Caco-2 (cell line): ENCODE measurements around the gene TMEM45B. TPM values are rescaled to one million over a fixed set of nuclear protein-coding genes. Genes with fewer than 3 reads are reported as not detected.
A peak's percentile ranks its signal among the peaks of the same experiment; 100 is the strongest.
"Not testable (repeated sequence)": the region's sequence is repeated elsewhere in the genome, so short reads cannot be mapped to it uniquely, and the experiment has no call there.

Experiments
- BruUV-seq: library from RNA; stranded (reverse); fragments of 400-500 nt; replicated peaks from 2 replicates; lab custom pipeline; 2021; lab: Mats Ljungman, UMichigan
- CTCF ChIA-PET: fragments of 300-600 bp; sonication (Branson Sonifier 250); formaldehyde crosslinking; loops from one replicate; lab custom pipeline; 2022; ENCODE audit warnings: antibody characterized with exemption; lab: Charles Lee
- POLR2A ChIA-PET: fragments of 300-600 bp; sonication (Branson Sonifier 250); formaldehyde crosslinking; loops from one replicate; lab custom pipeline; 2022; ENCODE audit warnings: antibody characterized with exemption; lab: Charles Lee
- DNase-seq, 2 experiments: peaks; one replicate each; pipeline versions ENCODE4 v3.0.0 to v3.0.0-alpha.2; 2020 to 2022
- H3K27me3 ChIP-seq: replicated peaks from 2 replicates; pipeline ENCODE4 v1.6.0; 2011; ENCODE audit warnings: low read length; ENCODE audit not compliant: control insufficient read depth, insufficient read depth
- H3K36me3 ChIP-seq: 2 replicates; pipeline ENCODE4 v1.5.1; 2011; ENCODE audit warnings: low read length; ENCODE audit not compliant: control insufficient read depth, insufficient read depth
- H3K4me1 ChIP-seq: fragments of 250-450 bp; sonication (Bioruptor Pico); 2 replicates; pipeline ENCODE4 v1.5.1; 2020; ENCODE audit warnings: mild to moderate bottlenecking
- H3K4me3 ChIP-seq: 2 replicates; pipeline ENCODE4 v1.5.1; 2011; ENCODE audit warnings: low read depth, mild to moderate bottlenecking, control low read depth, low read length
- H3K9me3 ChIP-seq: fragments of 250-450 bp; sonication (Bioruptor Pico); 2 replicates; pipeline ENCODE4 v1.5.1; 2020; ENCODE audit warnings: mild to moderate bottlenecking, moderate library complexity
- H3K27ac Mint-ChIP-seq: one replicate; pipeline ENCODE4 v1.8.0; 2022; ENCODE audit warnings: mixed read lengths; ENCODE audit not compliant: unreplicated experiment
- H3K27me3 Mint-ChIP-seq: one replicate; pipeline ENCODE4 v1.8.0; 2022; ENCODE audit warnings: mixed read lengths; ENCODE audit not compliant: insufficient read depth, unreplicated experiment
- H3K36me3 Mint-ChIP-seq: one replicate; pipeline ENCODE4 v1.8.0; 2022; ENCODE audit warnings: mild to moderate bottlenecking, mixed read lengths; ENCODE audit not compliant: insufficient read depth, unreplicated experiment
- H3K4me1 Mint-ChIP-seq: one replicate; pipeline ENCODE4 v1.8.0; 2022; ENCODE audit warnings: low read depth, mixed read lengths; ENCODE audit not compliant: unreplicated experiment
- H3K4me3 Mint-ChIP-seq: one replicate; pipeline ENCODE4 v1.8.0; 2022; ENCODE audit warnings: mild to moderate bottlenecking, moderate library complexity, mixed read lengths; ENCODE audit not compliant: unreplicated experiment
- H3K9me3 Mint-ChIP-seq: one replicate; pipeline ENCODE4 v1.8.0; 2022; ENCODE audit warnings: mixed read lengths; ENCODE audit not compliant: unreplicated experiment
- intact Hi-C: fragments of 100-400 bp; cut with micrococcal nuclease; formaldehyde crosslinking; loops from one replicate; pipeline ENCODE4 v1.10.0; 2022; ENCODE audit not compliant: unreplicated experiment
- total RNA-seq: library from RNA; stranded (reverse); gene quantifications from 2 replicates; pipeline ENCODE4 v1.2.3, GENCODE V29; 2022
- TF ChIP-seq, protein P1 (sequence below), 2 experiments: fragments of 200-600 bp in 1 of 2; IDR thresholded peaks; 1 replicate in 1 of 2; 2 replicates in 1 of 2; pipeline versions ENCODE4 v1.5.1 to v1.8.0; 2011 to 2022; ENCODE audit warnings: antibody characterized with exemption in 1 of 2, control low read depth in 1 of 2, inconsistent platforms in 1 of 2, low read depth in 1 of 2, low read length in 1 of 2, mild to moderate bottlenecking in 1 of 2, moderate library complexity in 1 of 2; ENCODE audit not compliant: insufficient read depth in 1 of 2, severe bottlenecking in 1 of 2, unreplicated experiment in 1 of 2

The TMEM45B gene
- total RNA-seq, 1 experiment from 2014 or later: 60.0 TPM

- peaks cover 4% of the 10 kb centered on the region for H3K9me3 ChIP-seq
- H3K9me3 Mint-ChIP-seq: peaks cover 8% of the 10 kb centered on the region
- no peak for DNase-seq
- H3K36me3 Mint-ChIP-seq: peaks cover 6% of the 10 kb centered on the region
- no peak overlapping the region for H3K4me3 ChIP-seq
- H3K27ac Mint-ChIP-seq: no peak overlapping the region
- H3K4me3 Mint-ChIP-seq: no peak overlapping the region
- H3K4me1 Mint-ChIP-seq: peaks cover 17% of the 10 kb centered on the region
- H3K36me3 ChIP-seq: peaks cover 2% of the 10 kb centered on the region; the same call in 1 of the 2 replicates
- CTCF ChIA-PET: no interaction called here
- no peaks in the 10 kb centered on the region for H3K27me3 Mint-ChIP-seq
- no peaks in the 10 kb centered on the region for H3K27me3 ChIP-seq
- no TSS peak for BruUV-seq
- POLR2A ChIA-PET: no interaction called here
- TF ChIP-seq, protein P1, sequence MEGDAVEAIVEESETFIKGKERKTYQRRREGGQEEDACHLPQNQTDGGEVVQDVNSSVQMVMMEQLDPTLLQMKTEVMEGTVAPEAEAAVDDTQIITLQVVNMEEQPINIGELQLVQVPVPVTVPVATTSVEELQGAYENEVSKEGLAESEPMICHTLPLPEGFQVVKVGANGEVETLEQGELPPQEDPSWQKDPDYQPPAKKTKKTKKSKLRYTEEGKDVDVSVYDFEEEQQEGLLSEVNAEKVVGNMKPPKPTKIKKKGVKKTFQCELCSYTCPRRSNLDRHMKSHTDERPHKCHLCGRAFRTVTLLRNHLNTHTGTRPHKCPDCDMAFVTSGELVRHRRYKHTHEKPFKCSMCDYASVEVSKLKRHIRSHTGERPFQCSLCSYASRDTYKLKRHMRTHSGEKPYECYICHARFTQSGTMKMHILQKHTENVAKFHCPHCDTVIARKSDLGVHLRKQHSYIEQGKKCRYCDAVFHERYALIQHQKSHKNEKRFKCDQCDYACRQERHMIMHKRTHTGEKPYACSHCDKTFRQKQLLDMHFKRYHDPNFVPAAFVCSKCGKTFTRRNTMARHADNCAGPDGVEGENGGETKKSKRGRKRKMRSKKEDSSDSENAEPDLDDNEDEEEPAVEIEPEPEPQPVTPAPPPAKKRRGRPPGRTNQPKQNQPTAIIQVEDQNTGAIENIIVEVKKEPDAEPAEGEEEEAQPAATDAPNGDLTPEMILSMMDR (IDR thresholded peaks at IDR 0.05; ENCODE audit: insufficient read depth in 1 of 2, low read depth in 1 of 2, low read length in 1 of 2, severe bottlenecking in 1 of 2, unreplicated experiment in 1 of 2): no peak
- peaks cover 20% of the 10 kb centered on the region for H3K4me1 ChIP-seq
- intact Hi-C loops: no loop called here
These were observed 44.7 kb upstream of the TMEM45B start for GRCh38 chr11:129770993-129771392.

- peaks cover 17% of the 10 kb centered on the region for H3K4me1 Mint-ChIP-seq
- H3K27me3 ChIP-seq, H3K36me3 Mint-ChIP-seq, POLR2A ChIA-PET, intact Hi-C loops, H3K9me3 ChIP-seq, H3K27ac Mint-ChIP-seq, H3K36me3 ChIP-seq, H3K4me3 Mint-ChIP-seq, H3K27me3 Mint-ChIP-seq, H3K9me3 Mint-ChIP-seq, H3K4me3 ChIP-seq, BruUV-seq, CTCF ChIA-PET: not testable (repeated sequence)
- peaks cover 20% of the 10 kb centered on the region for H3K4me1 ChIP-seq
- TF ChIP-seq, protein P1 (IDR thresholded peaks at IDR 0.05; ENCODE audit: insufficient read depth in 1 of 2, low read depth in 1 of 2, low read length in 1 of 2, severe bottlenecking in 1 of 2, unreplicated experiment in 1 of 2): peak; percentile 43 to 47
- DNase-seq: peak in 1 of 2 experiments; percentile 55
These were observed 44.2 kb upstream of the TMEM45B start for GRCh38 chr11:129771456-129771855.

DNA sequence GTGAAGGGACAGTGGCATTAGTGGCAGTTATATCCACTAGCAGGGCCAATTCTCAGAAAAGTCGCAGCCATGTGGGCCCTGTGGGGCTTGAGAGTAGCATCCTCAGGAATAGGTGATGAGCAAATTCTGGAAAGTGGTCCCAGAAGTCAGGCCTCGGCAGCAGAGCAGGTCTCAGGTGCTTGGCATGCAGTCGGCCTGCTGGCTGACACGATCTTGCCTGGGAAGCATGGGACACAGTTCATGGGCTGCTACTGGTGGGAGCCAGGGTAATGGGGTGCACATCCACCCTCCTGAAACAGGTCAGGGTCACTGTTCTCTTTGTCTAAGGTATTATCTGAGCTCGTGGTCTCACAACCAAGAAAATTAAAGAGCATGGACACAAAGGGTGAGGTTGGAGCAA is 36.8 kb upstream of the TMEM45B start:
- H3K4me3 ChIP-seq: peak overlapping the region; percentile 11
- POLR2A ChIA-PET: interaction anchor here (0.9 to 2.8 kb wide), 4 partner anchors 25 to 88 kb away, joined by 3 to 28 read pairs (median 7); no protein-coding TSS in a partner anchor
- H3K4me1 ChIP-seq: peaks cover 33% of the 10 kb centered on the region
- H3K27me3 ChIP-seq: no peaks in the 10 kb centered on the region
- H3K36me3 ChIP-seq: no peaks in the 10 kb centered on the region
- H3K4me3 Mint-ChIP-seq: peak overlapping the region; percentile 71
- no peaks in the 10 kb centered on the region for H3K27me3 Mint-ChIP-seq
- H3K27ac Mint-ChIP-seq: peak overlapping the region; percentile 90
- H3K9me3 Mint-ChIP-seq: no peaks in the 10 kb centered on the region
- no TSS peak for BruUV-seq
- no peak for DNase-seq
- peaks cover 30% of the 10 kb centered on the region for H3K4me1 Mint-ChIP-seq
- H3K9me3 ChIP-seq: peaks cover 4% of the 10 kb centered on the region; the same call in 1 of the 2 replicates
- CTCF ChIA-PET: interaction anchor here (0.7 to 2.2 kb wide), 9 partner anchors 11 to 117 kb away, joined by 3 to 11 read pairs (median 3); partner anchors contain the start of genes NFRKB and TMEM45B
- peaks cover 7% of the 10 kb centered on the region for H3K36me3 Mint-ChIP-seq
- TF ChIP-seq, protein P1 (IDR thresholded peaks at IDR 0.05; ENCODE audit: insufficient read depth in 1 of 2, low read depth in 1 of 2, low read length in 1 of 2, severe bottlenecking in 1 of 2, unreplicated experiment in 1 of 2): no peak
- intact Hi-C loops: loop anchor here (1.0 to 5.0 kb wide), 2 partner anchors 12 to 33 kb away; no protein-coding TSS in a partner anchor
